ENCODE data around the gene TTC31.

Gene TTC31

DNA sequence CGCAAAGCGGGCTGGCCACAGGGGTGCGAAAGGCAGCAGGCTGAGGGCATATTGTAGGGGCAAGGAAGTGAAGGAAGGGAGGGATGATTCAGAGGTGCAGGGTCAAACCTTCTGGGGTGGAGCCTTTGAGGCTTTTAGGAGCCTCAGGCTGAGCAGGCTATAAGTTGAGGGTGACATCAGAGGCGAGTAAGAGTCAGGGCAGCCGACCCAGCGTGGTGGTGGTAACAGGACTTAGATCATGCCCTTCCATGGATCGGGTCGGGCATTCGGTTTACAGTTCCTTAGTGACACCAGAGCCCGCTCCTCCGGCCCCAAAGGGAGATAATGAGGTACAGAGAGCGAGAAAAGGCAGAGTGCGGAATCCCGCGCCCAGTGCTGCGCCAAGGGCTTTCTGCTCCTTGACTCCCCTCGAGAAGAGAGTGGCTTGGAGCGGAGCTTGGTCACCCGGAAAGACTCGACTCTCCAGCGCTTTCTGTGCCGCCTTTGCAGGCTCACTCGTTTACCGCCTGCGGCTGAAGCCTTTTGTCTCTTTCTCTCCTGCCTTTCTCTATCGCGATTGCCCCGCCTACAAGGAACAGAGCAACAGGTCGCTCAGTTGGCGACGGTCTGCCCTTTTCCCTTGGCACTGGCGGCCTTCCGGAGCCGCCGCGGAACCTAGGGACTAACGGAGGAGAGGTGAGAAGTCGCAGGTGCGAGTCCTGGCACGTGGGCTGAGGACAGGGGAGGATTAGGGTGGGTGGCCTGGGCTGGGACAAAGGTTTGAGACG lies 15.8 kb downstream of the TTC31 start:
- TF ChIP-seq, protein P1, sequence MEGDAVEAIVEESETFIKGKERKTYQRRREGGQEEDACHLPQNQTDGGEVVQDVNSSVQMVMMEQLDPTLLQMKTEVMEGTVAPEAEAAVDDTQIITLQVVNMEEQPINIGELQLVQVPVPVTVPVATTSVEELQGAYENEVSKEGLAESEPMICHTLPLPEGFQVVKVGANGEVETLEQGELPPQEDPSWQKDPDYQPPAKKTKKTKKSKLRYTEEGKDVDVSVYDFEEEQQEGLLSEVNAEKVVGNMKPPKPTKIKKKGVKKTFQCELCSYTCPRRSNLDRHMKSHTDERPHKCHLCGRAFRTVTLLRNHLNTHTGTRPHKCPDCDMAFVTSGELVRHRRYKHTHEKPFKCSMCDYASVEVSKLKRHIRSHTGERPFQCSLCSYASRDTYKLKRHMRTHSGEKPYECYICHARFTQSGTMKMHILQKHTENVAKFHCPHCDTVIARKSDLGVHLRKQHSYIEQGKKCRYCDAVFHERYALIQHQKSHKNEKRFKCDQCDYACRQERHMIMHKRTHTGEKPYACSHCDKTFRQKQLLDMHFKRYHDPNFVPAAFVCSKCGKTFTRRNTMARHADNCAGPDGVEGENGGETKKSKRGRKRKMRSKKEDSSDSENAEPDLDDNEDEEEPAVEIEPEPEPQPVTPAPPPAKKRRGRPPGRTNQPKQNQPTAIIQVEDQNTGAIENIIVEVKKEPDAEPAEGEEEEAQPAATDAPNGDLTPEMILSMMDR (IDR thresholded peaks at IDR 0.05; ENCODE audit: unreplicated experiment in 3 of 3): no peak
- H3K36me3 Mint-ChIP-seq (ENCODE audit: low read depth): peaks cover 22% of the 10 kb centered on the region
- no peaks in the 10 kb centered on the region for H3K9me3 Mint-ChIP-seq
- peaks cover 91% of the 10 kb centered on the region for H3K27me3 Mint-ChIP-seq (ENCODE audit: low read depth)
- peak overlapping the region; percentile 57 to 79 (median 75) for H3K27ac Mint-ChIP-seq
- peaks cover 34% of the 10 kb centered on the region for H3K4me1 Mint-ChIP-seq
- peak overlapping the region; percentile 86 to 89 (median 87) for H3K4me3 Mint-ChIP-seq

DNA sequence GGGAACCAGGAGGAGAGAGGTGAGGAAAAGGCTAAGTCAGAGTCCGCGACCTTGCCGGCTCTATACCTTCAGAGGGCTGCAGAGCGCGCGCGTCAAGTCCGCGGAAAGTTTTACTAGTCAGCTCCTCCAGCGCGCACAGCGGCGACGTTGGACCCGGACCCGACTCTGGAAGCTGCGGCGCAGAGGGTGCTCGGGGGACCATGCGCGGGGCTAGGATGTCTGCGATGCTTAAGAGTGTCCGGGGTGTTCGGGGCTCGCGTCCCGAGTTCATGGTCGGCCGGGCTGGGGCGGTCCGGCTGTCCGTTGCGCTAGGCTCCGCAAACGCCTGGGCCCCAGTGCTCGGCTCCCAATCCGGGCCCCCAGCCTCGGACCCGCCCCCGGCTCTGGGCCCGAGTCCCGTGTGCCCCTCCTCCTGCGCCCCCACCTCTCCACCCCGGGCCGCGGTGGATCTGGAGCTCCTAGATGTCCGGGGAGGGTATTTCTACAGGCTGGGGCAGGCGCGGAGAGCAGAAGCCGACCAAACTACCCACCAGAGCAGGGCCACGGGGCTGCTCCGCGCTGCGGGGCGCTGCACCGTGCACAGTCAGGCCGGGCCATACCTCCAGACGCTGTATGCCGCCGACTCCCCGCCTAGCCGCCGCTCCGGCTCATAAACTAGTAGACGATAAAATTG lies 16.5 kb downstream of the TTC31 start, which contains the start of gene LBX2:
TSS of gene LBX2 (minus strand) at position 337 of the 673 bp plus-strand sequence. CDS start at position 271, 66 bp downstream.
- Mint-ChIP-seq H3K27ac (peak within 1 kb of the TSS; percentile 57 to 79 (median 75)), H3K4me3 (peak within 1 kb of the TSS; percentile 86 to 89 (median 87)), H3K4me1 (peaks cover 41% of the 10 kb centered on the region), H3K9me3 (no peaks in the 10 kb centered on the region), H3K36me3 (ENCODE audit: low read depth) (peaks cover 18% of the 10 kb centered on the region), H3K27me3 (ENCODE audit: low read depth) (peaks cover 98% of the 10 kb centered on the region)
- TF ChIP-seq, protein P1 (IDR thresholded peaks at IDR 0.05; ENCODE audit: unreplicated experiment in 3 of 3): no peak

DNA sequence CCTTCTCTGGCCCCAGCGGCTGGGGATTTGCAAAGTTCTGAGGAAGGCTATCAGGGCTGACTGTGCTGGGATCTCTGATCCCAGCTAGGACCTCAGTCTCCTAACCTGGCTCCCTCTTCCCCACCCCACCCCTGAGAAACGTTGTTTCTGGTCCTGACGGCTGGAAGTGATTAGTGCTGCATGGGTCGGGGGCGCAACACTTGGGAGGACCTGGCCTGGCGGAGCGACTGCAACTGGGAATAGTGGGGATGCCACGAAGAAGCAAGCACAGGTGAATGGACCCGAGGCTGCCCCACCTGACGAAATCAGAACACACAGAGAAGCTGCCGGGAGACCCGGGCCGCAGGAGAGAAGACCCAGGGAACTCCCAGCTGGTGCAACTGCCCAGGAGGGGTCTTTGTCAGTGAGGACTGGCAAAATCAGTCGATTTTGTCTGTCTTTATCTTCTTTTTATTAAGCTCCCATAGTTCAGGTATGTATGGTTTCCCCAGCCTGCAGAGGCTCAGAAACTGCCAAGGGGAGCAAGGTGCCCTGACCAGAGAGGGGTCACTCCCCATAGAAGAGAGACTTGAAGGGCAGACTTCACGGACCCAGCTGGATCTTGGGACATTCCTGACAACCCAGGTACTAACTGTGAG lies 17.2 kb downstream of the TTC31 start:
- Mint-ChIP-seq H3K27me3 (ENCODE audit: low read depth) (peaks cover 100% of the 10 kb centered on the region), H3K4me1 (peaks cover 48% of the 10 kb centered on the region), H3K9me3 (no peaks in the 10 kb centered on the region), H3K36me3 (ENCODE audit: low read depth) (peaks cover 23% of the 10 kb centered on the region), H3K4me3 (peak overlapping the region; percentile 70 to 87 (median 75)), H3K27ac (peak overlapping the region in 2 of 3 experiments; percentile 75 to 78)
- TF ChIP-seq, protein P1 (IDR thresholded peaks at IDR 0.05; ENCODE audit: unreplicated experiment in 3 of 3): no peak

DNA sequence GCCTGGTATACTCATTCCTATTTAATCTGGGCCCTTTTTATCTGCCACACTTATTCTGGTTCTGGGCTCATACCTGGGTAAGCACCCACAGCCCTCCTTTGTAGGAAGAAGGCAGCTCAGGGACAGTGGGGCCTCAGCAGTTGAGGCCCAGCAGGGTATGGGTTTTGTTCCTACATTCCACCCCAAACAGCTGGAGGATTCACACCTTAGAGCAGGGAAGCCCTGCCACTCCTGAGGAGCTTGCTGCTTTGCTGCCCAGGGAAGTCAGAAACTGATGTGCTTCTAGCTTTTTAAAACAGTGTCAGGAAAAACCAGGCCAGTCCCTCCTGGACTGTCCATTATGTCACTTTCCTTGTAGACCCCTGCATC lies 17.7 kb downstream of the TTC31 start:
- Mint-ChIP-seq H3K27me3 (ENCODE audit: low read depth) (peaks cover 100% of the 10 kb centered on the region), H3K36me3 (ENCODE audit: low read depth) (peaks cover 25% of the 10 kb centered on the region), H3K4me3 (peak overlapping the region; percentile 70 to 87 (median 77)), H3K9me3 (no peaks in the 10 kb centered on the region), H3K4me1 (peaks cover 51% of the 10 kb centered on the region), H3K27ac (no peak overlapping the region)
- TF ChIP-seq, protein P1 (IDR thresholded peaks at IDR 0.05; ENCODE audit: unreplicated experiment in 3 of 3): no peak

DNA sequence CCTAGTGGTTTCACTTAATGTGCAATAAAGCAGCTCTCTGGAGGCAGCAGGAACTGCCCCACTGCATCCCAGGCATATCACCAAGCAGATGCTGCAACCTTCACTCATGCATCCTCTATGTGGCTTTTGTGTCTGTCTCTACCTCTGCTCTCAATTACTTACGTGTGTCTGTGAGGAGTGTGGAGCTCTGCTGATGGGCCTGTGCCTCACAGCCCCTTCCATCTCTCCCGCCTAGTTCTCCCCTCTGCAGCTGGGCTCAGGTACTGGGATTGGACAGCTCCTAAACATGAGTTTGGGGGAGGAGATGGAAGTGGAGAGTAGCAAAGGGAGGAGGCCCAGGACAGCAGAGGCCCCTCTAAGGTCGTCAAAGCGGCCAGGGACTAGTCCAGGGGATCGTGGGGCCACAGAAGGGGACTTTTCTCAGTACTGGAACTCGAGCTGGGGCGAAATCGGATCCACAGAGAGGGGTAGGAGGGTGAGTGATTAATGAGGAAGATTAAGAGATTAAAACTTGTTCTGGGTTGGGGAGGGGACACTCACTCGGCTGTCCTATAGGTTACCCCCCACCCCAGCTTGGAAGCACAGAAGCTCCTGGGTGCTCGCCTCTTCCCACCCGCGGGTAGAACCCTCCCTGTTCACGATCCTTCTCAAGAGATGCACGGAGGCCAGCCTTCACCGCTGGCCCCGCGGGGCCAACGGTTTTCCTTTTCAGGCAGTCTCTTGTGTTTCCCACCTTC lies 18.6 kb downstream of the TTC31 start:
- H3K4me1 Mint-ChIP-seq: peaks cover 53% of the 10 kb centered on the region
- TF ChIP-seq, protein P1 (IDR thresholded peaks at IDR 0.05; ENCODE audit: unreplicated experiment in 3 of 3): no peak
- H3K9me3 Mint-ChIP-seq: no peaks in the 10 kb centered on the region
- H3K27me3 Mint-ChIP-seq (ENCODE audit: low read depth): peaks cover 96% of the 10 kb centered on the region
- peaks cover 21% of the 10 kb centered on the region for H3K36me3 Mint-ChIP-seq (ENCODE audit: low read depth)
- peak overlapping the region; percentile 77 to 87 (median 81) for H3K4me3 Mint-ChIP-seq
- H3K27ac Mint-ChIP-seq: peak overlapping the region; percentile 61 to 83 (median 63)

Data from nephron (organoid).